ENCODE measurements around the gene MNDA.

MNDA gene

GRCh38 chr1:158819461-158820443, 11.4 kb upstream of the MNDA start:
- Histone ChIP-seq H3K27ac (no peak overlapping the region), H3K9ac (ENCODE audit: insufficient read length) (no peak overlapping the region)
- DNase-seq (ENCODE audit: low read depth, low spot score), result no peak

GRCh38 chr1:158821723-158822122, 9.4 kb upstream of the MNDA start:
- Histone ChIP-seq H3K36me3 (ENCODE audit: insufficient read depth, low read length) (no peaks in the 10 kb centered on the region), H3K9ac (ENCODE audit: insufficient read length) (no peak overlapping the region), H3K9me3 (ENCODE audit: low read depth, low read length) (no peaks in the 10 kb centered on the region), H3K27ac (no peak overlapping the region), H3K4me3 (no peak overlapping the region)
- no peak for DNase-seq (ENCODE audit: low read depth, low spot score)
- TF ChIP-seq FOXP2 (optimal IDR thresholded peaks at IDR 0.05; ENCODE audit: control extremely low read depth, extremely low read length, insufficient read depth) (no peak), POLR2AphosphoS5 (IDR thresholded peaks at IDR 0.05; ENCODE audit: borderline replicate concordance, low read depth, low read length) (no peak), EZH2 (IDR thresholded peaks at IDR 0.05) (no peak)

More at GRCh38 chr1:158819461-158820443, 11.4 kb upstream of the MNDA start:
- Histone ChIP-seq H3K4me3 (no peak overlapping the region), H3K9me3 (ENCODE audit: low read depth, low read length) (no peaks in the 10 kb centered on the region), H3K36me3 (ENCODE audit: insufficient read depth, low read length) (no peaks in the 10 kb centered on the region)
- TF ChIP-seq EZH2 (IDR thresholded peaks at IDR 0.05) (no peak), POLR2AphosphoS5 (IDR thresholded peaks at IDR 0.05; ENCODE audit: borderline replicate concordance, low read depth, low read length) (no peak)

GRCh38 chr1:158830074-158830677, 975 bp upstream of the MNDA start:
- Histone ChIP-seq H3K36me3 (ENCODE audit: insufficient read depth, low read length) (no peaks in the 10 kb centered on the region), H3K27ac (no peak overlapping the region)

GRCh38 chr1:158833264-158833663, 2.1 kb downstream of the MNDA start:
- no peaks in the 10 kb centered on the region for H3K9me3 ChIP-seq (ENCODE audit: low read depth, low read length)
- H3K36me3 ChIP-seq (ENCODE audit: insufficient read depth, low read length), result no peaks in the 10 kb centered on the region
- no peak overlapping the region for H3K27ac ChIP-seq
- DNase-seq (ENCODE audit: low read depth, low spot score), result no peak
- no peak overlapping the region for H3K9ac ChIP-seq (ENCODE audit: insufficient read length)
- no peak overlapping the region for H3K4me3 ChIP-seq
- no peak for TF ChIP-seq POLR2AphosphoS5 (IDR thresholded peaks at IDR 0.05; ENCODE audit: borderline replicate concordance, low read depth, low read length)
- TF ChIP-seq EZH2 (IDR thresholded peaks at IDR 0.05), result no peak
- TF ChIP-seq FOXP2 (optimal IDR thresholded peaks at IDR 0.05; ENCODE audit: control extremely low read depth, extremely low read length, insufficient read depth), result no peak

More at GRCh38 chr1:158830074-158830677, 975 bp upstream of the MNDA start:
- no peak for DNase-seq (ENCODE audit: low read depth, low spot score)
- no peak overlapping the region for H3K9ac ChIP-seq (ENCODE audit: insufficient read length)
- TF ChIP-seq POLR2AphosphoS5 (IDR thresholded peaks at IDR 0.05; ENCODE audit: borderline replicate concordance, low read depth, low read length) (no peak), EZH2 (IDR thresholded peaks at IDR 0.05) (no peak), FOXP2 (optimal IDR thresholded peaks at IDR 0.05; ENCODE audit: control extremely low read depth, extremely low read length, insufficient read depth) (no peak)
- H3K4me3 ChIP-seq, result no peak overlapping the region
- H3K9me3 ChIP-seq (ENCODE audit: low read depth, low read length), result no peaks in the 10 kb centered on the region

GRCh38 chr1:158836038-158836437, 4.9 kb downstream of the MNDA start:
- no peaks in the 10 kb centered on the region for H3K9me3 ChIP-seq (ENCODE audit: low read depth, low read length)
- no peak for DNase-seq (ENCODE audit: low read depth, low spot score)
- no peak overlapping the region for H3K9ac ChIP-seq (ENCODE audit: insufficient read length)
- no peak overlapping the region for H3K4me3 ChIP-seq
- no peaks in the 10 kb centered on the region for H3K36me3 ChIP-seq (ENCODE audit: insufficient read depth, low read length)
- TF ChIP-seq POLR2AphosphoS5 (IDR thresholded peaks at IDR 0.05; ENCODE audit: borderline replicate concordance, low read depth, low read length) (no peak), EZH2 (IDR thresholded peaks at IDR 0.05) (no peak), FOXP2 (optimal IDR thresholded peaks at IDR 0.05; ENCODE audit: control extremely low read depth, extremely low read length, insufficient read depth) (no peak)
- H3K27ac ChIP-seq, result no peak overlapping the region

- no peak overlapping the region for H3K9ac ChIP-seq (ENCODE audit: insufficient read length)
- H3K27ac ChIP-seq, result no peak overlapping the region
- no peaks in the 10 kb centered on the region for H3K36me3 ChIP-seq (ENCODE audit: insufficient read depth, low read length)
- no peak for DNase-seq (ENCODE audit: low read depth, low spot score)
- no peaks in the 10 kb centered on the region for H3K9me3 ChIP-seq (ENCODE audit: low read depth, low read length)
- no peak for TF ChIP-seq FOXP2 (optimal IDR thresholded peaks at IDR 0.05; ENCODE audit: control extremely low read depth, extremely low read length, insufficient read depth)
- TF ChIP-seq POLR2AphosphoS5 (IDR thresholded peaks at IDR 0.05; ENCODE audit: borderline replicate concordance, low read depth, low read length), result no peak
- TF ChIP-seq EZH2 (IDR thresholded peaks at IDR 0.05), result no peak
- H3K4me3 ChIP-seq, result no peak overlapping the region
Measured at GRCh38 chr1:158838660-158839059, 7.5 kb downstream of the MNDA start.

GRCh38 chr1:158839566-158839965, 8.4 kb downstream of the MNDA start:
- TF ChIP-seq EZH2 (IDR thresholded peaks at IDR 0.05), result no peak
- TF ChIP-seq POLR2AphosphoS5 (IDR thresholded peaks at IDR 0.05; ENCODE audit: borderline replicate concordance, low read depth, low read length), result no peak
- no peak for TF ChIP-seq FOXP2 (optimal IDR thresholded peaks at IDR 0.05; ENCODE audit: control extremely low read depth, extremely low read length, insufficient read depth)
- no peak for DNase-seq (ENCODE audit: low read depth, low spot score)
- Histone ChIP-seq H3K36me3 (ENCODE audit: insufficient read depth, low read length) (no peaks in the 10 kb centered on the region), H3K9ac (ENCODE audit: insufficient read length) (no peak overlapping the region), H3K9me3 (ENCODE audit: low read depth, low read length) (no peaks in the 10 kb centered on the region), H3K27ac (no peak overlapping the region), H3K4me3 (no peak overlapping the region)

GRCh38 chr1:158840236-158840635, 9.1 kb downstream of the MNDA start:
- DNase-seq (ENCODE audit: low read depth, low spot score), result no peak
- no peaks in the 10 kb centered on the region for H3K36me3 ChIP-seq (ENCODE audit: insufficient read depth, low read length)
- TF ChIP-seq EZH2 (IDR thresholded peaks at IDR 0.05) (no peak), POLR2AphosphoS5 (IDR thresholded peaks at IDR 0.05; ENCODE audit: borderline replicate concordance, low read depth, low read length) (no peak)
- no peak overlapping the region for H3K4me3 ChIP-seq
- H3K9me3 ChIP-seq (ENCODE audit: low read depth, low read length), result no peaks in the 10 kb centered on the region
- no peak overlapping the region for H3K9ac ChIP-seq (ENCODE audit: insufficient read length)
- no peak overlapping the region for H3K27ac ChIP-seq

All from SK-N-MC (cell line).